ENCODE data around the gene DOCK10.
"Not testable (repeated sequence)": the region's sequence is repeated elsewhere in the genome, so short reads cannot be mapped to it uniquely, and the experiment has no call there.

The DOCK10 gene

DNA sequence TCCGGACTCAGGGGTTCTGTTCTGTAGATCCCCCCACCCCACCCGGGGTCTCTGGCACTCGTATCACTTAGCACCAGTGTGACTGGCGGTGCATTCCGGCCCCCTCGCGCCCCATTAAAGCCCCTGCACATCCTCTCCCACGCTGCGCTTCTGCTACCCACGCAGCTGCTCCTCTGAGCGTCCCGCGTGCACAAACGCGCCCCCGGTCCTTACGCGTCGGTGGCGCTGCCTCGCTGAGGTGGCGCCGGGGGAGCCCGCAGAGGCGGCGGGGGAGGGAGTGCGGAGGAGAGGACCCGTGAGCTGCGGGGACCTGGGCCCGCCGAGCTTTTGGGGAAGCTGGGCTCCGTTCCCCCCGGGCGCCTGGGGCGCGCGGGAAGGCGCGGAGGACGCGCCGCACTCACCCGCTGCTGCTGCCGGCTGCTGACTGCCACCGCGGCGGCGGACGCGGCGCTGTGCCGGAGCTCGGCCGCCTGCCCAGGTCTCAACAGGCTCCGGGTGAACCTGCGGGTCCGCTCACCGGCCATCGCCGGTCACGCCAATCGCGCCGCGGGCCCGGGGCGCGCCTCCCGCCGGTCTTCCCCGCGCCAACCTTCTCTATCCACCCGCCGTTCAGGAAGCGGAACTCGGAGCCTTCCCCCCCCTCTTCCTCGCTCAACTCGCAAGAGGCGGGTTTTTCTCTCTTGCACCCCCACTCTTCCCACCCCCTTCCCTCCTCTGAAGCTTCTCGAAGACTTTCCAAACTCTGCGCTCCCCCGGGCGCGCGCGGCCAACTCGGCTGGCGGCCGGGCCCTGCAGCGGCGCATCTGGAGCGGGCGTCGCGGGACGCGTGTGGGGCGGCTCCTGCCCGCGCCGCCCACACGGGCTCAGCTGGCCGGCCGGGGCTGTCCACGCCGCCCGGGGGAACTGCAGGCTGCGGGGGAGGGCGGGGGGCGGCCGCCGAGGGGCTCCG, at the start of gene DOCK10:
Gene DOCK10, minus strand, starts transcription at position 618 of the 949 bp plus-strand sequence. Its CDS starts 94 bp downstream, at position 524.
- DNase-seq = no peak

DNA sequence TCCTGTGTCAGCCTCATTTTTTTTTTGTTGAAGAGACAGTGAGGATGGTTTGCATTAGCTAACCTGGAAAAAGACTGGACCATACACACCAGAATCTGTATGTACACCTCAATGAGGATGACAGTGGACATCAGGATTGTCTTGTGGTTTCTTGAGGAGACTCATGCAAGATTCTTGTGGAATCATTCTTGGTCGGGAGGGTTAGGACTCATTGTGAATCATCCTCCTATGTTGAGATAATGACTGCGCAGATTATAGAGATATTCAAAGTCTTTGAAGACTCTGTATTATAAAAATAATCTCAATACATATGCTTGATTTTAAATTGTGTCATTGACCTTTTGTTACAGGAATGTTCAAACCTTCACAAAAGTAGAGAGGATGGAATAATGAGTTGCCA, 49.1 kb upstream of the DOCK10 start:
- no peak for DNase-seq

DNA sequence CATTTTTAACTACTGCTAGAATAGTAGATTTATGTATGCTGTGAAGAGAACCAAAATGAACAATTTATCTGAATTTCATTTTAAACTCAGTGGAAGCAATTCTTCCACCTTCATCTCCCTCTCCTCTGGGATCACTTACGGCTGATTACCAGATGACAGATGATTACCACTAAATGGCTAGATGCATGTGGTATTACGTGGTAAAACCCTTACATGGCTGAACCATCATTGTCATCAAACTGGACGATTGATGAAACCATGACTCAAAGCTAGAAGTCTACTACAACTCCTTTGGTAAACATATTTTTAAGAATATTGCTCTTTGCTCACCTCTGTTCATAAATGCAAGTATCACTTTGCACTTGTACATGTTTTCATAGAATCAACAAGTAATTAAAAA, 48.5 kb upstream of the DOCK10 start:
- DNase-seq = no peak

DNA sequence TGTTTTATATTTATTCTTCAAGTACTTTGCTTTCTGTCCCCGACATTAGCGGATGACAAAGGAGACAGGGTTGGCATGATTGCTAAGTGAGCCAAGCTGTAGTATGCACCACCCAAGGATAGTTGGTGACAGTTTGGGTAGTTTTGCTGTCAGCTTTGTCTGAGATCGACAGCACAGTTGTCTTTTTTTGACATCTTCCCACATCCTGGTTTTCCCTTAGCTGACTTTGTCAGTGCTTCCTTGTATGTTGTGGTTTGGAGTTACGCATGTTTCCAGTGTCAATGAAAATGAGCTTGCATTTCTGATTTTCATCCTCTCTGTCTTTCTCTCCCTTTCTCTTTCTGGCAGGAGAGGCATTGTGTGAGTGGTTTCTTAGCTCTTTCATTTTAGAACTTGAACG, 44.6 kb upstream of the DOCK10 start:
- no peak for DNase-seq

DNA sequence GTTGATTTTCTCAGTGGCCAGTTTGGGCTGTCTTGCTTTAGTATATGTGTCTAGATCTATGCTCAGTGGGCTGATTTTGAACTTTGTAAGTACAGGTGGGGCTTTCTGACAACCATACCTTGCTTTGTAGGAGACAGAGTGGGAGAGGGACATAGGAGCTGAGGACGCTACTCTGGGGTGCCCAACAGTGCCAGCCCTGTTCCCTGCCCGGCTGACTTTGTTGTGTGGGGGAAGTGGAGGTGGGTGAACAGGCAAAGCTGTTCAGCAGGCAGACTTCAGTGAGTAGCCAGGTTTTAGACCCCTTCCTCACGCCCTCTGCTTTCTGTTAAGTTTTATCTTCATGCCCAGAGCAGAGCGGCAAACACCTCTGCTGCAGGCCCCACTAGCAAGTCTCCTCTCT, 44.2 kb upstream of the DOCK10 start:
- DNase-seq = no peak

DNA sequence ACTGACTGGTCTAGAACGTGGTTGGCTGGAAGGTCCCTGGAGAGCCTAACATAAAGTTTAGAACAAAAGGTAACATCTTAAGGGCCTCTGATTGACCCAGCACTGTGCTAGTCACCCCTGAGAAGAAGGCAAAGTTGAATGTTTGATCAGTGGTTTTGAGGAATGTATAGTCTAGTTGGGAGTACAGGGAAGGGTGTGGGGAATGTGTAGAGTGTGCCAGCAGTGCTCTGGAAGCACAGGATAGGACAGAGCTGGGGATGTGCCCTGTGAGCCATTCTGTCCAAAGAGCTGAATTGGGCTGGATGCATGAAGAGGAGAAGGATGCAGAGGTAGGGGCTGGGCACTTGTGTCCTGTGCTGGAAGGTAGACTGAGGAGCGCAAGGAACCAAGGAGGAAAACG, 41.0 kb upstream of the DOCK10 start:
- DNase-seq = no peak

GRCh38 chr2:225076125-225076524, 33.9 kb upstream of the DOCK10 start:
- DNase-seq = no peak

DNA sequence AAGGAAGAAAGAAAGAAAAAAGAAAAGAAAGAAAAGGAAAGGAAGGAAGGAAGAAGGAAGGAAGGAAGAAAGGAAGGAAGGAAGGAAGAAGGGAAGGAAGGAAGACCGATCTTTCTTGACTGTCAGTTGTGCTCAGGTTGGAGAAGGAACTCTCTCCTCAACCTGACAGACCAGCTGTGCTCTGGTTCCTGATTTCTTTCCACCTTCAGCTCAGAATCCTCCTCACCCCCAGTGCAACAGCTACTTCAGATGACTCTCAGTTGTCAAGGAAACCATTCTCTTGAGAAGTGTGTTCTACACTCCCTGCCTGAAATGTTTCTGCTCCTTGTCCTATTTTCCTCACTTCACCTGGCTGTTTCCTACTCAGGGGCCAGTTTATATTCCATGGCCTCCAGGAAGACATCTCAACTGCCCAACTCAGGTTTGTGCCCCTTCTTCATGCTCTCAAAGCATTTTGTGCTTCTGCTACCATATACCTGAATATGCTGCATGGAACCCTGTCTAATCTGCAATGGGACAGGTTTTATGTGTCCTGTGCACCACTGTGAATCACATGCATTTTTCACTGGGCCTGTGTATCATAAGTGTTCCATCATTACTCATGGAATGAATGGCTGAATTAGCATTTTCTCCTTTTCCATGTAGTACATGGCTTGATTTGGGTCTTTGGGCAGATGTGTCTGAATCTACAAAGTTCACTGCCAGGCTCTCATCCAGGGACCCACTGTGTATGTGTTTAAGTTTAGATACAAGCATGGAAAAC, 32.8 kb upstream of the DOCK10 start:
- no peak for DNase-seq

DNA sequence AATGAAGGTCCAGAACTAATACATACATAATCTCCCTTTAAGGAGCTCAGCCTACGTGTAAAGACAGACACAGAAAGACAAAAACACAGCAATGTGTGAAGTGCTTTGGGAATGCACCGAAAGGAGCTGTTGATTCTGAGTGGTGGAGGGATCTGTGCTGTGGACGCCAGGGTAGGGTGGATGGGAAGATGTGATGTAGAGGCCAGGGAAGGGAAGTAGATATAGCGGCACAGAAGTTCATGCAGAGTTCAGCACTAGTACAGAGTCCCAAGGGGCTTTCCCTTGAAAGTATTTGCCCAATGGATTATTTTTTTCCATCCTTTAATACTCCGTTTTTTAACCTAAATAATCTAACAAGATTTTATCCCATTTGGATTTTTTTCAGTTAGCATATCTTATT, 32.1 kb upstream of the DOCK10 start:
- DNase-seq = no peak

- DNase-seq = no peak
Observed at GRCh38 chr2:225073198-225073597, 30.9 kb upstream of the DOCK10 start.

- no peak for DNase-seq
Observed at GRCh38 chr2:225072444-225072843, 30.2 kb upstream of the DOCK10 start.

DNA sequence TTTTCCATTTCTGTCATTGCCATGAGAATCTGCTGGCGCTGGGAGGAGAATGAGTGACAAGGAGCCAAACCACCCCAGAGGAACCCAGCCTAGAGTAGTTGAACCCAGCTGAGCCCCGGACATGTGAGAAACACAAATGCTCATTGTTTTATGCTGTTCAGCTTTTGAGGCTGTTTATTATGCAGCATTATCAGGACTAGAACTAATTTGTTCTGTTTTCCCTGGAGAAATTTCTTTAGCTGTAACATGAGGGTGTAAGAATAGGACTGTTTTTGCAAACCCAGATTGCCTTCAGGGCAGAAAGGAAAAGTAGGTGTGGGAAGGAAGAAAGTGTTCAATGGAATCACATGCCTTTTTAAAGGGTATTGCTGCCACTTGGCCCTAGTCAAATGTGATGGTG, 28.5 kb upstream of the DOCK10 start:
- DNase-seq = no peak

DNA sequence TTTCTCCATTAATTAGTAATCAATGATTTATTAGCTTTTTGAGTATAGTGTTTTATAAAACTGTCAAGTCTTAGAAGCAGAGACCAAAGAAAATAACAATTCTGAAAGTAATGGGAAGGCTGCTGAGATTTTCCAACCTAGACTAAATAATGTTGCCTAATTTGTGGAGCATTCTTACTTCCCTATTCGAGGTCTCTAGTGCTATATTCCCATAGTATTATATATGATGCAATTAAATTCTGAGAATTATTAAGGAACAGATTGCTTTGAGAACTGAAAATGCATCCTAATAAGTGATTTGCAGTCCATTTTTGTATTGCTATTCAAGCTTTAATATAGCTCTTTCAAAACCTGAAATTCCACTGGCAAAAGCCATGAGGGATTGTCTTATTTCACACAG, 27.7 kb upstream of the DOCK10 start:
- no peak for DNase-seq

DNA sequence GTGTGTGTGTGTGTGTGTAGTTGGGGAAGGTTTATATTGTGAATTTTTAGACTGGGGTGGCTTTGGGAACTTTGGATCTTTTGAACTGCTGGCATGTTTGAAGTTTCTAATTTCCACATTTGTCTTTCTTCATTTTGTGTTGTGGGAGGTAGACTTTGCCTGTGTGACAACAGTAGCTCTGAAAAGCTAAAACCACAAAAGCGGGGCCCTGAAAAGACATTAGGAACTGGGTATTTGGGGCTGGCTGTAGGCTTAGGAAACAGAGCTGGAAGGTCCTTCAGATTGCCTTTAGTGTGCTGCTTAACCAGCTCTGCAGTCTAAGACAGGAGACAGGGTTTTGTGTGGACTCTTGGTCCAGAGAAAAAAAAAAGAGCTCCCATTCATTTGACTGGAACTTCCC, 27.2 kb upstream of the DOCK10 start:
- DNase-seq = no peak

DNA sequence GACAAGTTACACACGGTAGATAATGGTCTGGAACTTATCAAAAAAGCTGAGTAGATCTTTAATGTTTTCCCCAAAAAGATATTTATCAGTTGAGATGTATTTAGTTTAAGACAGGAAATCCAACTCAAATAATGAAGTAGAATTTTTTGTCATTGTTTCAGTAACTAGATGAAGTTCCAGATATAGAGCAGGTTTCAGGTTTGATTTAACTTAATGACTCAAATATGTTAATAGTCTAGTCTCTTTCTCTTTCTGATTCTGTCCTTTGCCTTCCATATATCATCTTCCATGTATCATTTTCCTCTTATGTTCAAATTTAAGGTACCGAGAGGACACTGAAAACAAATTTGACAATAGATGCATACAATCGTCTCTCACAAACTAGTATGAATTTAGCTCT, 23.6 kb upstream of the DOCK10 start:
- no peak for DNase-seq

DNA sequence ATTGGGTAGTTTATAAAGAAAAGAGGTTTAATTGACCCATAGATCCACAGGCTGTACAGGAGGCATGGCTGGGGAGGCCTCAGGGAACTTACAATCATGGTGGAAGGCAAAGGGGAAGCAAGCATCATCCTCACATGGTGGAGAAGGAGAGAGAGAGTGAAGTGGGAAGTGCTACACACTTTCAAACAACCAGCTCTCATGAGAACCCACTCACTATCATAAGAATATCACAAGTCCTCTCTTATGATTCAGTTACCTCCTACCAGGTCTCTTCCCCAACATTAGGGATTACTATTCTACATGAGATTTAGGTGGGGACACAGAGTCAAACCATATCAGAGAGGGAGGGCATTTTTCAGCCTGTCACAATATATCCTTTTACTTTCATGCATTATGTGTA, 22.7 kb upstream of the DOCK10 start:
- no peak for DNase-seq

DNA sequence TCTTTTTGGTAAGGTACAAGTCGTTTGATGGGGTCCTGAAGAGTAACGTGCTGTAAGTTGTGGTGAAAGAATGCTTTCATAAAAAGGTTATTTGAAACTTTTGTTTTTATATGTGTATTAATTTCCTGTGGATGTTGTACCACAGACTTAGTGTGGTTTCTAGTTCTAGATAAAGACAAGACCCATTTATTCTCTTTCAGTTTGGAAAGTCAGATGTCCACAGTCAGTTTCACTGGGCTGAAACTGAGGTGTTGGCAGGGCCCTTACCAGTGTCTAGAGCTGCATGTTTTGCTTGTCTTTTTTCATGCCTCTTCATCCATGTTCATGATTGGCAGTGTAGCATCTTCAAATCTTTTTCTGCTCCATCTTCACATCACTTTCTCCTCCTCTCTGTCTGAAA, 22.1 kb upstream of the DOCK10 start:
- no peak for DNase-seq

GRCh38 chr2:225056330-225057073, 14.2 kb upstream of the DOCK10 start:
- DNase-seq = no peak

GRCh38 chr2:225055714-225056113, 13.4 kb upstream of the DOCK10 start:
- no peak for DNase-seq

- DNase-seq = no peak
Observed at GRCh38 chr2:225052703-225053102, 10.4 kb upstream of the DOCK10 start.

- DNase-seq = not testable (repeated sequence)
Observed at GRCh38 chr2:225047502-225047901, 5.2 kb upstream of the DOCK10 start.

DNA sequence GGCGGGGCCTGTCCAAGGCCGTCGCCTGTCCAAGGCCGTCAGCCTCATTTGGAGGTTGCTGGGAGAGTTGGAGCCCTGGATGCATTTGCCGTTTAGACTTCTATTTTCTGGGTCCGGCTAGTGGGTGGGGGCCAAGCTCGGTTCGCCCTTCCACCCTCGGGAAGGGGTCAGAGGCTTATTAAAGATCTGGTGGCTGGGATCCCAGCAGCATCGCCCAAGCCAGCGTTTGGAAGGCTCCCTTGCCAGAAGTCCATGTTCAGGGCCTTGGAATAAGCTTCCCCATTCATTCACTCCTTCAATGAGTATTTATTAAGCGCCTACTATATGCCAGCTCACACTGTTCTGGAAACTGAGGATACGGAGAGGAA, 516 bp upstream of the DOCK10 start:
- DNase-seq = no peak

GRCh38 chr2:225041207-225041850, 939 bp downstream of the DOCK10 start:
- DNase-seq = no peak

All from NCI-H1105 (cell line).